EL (cell line): ENCODE measurements around the gene KATNA1.
"Not testable (repeated sequence)": the region's sequence is repeated elsewhere in the genome, so short reads cannot be mapped to it uniquely, and the experiment has no call there.

ENCODE experiments used
- DNase-seq: peaks from one replicate; pipeline ENCODE4 v3.0.0-alpha.2; 2016

Gene KATNA1

DNA sequence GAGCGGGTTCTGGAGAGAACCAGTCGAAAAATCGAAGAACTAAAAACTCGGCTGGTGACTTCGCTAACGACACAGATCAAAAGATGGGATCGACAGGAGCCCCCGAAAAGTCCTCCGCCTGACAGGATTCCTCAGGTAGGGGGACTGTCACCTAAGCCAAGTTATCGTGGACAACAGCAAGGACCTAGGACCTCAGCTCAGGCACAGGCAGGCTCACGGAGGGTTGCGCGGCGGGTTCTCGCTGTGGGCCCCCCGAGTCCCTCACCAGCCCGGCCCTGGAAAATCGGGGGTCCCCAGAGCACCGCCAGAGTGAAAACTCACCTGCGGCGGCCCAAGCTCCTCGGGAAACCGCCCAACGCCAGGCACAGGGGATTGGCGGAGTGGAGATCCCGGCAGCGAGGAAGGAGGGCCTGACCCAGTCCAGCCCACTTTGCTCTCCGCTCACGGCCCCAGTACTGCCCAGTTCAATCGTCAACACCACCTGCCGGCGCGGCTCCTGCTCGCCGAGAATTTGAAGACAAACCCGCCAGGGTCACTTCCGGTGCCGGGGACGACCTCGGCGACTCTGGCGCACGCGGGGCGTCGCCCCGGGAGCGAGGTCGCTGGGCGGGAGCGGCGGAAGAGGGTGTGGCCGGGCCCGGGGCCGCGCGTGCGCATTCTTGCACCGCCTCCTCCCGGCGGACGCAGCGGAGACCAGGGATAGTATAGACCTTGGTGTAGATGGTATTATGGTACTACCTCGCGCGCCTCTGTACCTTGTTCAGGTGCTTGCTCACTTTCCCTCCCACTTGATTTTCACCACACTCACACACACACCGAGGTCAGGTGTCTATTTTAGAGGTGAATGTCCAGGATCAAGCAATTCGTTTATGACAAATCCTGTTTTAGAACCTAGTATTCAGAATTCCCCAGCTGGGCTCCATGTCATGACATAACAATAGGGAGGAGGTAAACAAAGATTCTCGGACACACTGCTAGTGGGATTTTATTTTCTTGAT lies at the start of gene KATNA1:
Gene KATNA1, minus strand, starts transcription at position 567 of the 998 bp plus-strand sequence. CDS start 10,167 bp downstream, outside the sequence.
- DNase-seq, result peak; percentile 87

DNA sequence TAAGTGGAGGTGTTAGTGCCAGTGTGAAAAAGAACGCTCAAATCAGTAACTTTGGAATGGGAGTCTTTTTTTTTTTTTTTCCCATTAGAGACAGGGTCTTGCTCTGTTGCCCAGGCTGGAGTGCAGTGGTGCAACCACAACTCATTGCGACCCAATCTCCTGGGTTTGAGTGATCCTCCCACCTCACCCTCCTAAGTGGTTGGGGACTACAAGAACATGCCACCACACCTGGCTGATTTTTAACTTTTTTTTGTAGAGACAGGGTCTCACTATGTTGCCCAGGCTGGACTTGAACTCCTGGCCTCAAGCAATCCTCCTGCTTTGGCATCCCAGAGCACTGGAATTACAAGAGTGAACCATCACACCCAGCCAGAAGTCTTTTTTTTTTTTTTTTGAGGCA lies 49.7 kb upstream of the KATNA1 start:
- DNase-seq, result no peak

DNA sequence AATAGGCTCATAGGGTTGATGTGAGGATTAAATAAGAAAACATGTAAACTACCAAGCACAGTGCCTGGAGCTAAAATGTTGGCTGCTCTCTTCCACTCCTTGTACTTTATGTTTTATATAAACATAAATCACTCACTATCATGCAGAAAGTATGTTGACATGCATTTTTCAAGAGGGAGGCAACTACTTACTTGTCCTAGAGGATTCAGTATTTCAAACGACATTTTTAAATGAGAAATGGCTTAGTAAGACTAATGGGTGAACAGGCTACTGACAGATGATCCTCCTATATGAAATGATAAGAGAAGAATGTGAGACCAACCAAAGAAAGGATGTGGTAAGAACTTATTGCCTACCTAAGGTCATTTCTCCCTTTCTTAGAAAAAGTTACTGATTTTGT lies 48.4 kb upstream of the KATNA1 start:
- peak; percentile 68 for DNase-seq

DNA sequence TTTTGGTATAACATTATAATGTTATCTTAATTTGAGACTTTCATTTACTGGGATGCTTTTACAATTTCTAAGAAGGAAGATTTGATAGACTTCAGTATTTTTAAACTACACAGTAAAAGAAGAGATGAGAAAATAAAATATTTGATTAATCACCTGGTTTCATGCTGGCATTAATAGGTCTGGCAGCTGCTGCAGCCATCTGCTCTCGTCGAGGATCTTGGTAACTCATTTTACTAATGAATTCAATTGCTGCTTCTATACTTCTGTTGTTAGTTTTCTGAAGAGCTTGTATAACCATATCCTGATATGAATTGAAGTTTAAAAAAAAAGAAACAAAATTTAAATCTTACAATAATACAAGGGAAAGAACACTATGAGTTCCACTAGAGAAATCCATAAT lies 46.4 kb upstream of the KATNA1 start:
- no peak for DNase-seq

DNA sequence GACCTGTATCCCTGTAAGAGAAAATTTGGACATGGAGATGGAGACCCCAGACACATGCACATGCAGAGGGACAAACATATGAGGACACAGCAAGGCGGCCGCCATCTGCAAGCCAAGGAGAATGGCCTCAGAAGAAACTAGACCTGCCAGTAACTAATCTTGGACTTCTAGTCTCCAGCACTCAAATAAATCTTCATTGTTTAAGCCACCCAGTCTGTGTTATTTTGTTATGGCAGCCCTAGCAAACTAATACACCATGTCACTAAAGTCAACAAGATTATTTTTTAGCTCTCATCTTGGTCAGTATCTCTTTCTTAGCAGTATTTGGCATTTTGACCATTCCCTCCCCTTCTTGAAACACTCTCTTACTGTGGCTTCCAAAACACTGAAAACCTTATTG lies 42.7 kb upstream of the KATNA1 start:
- DNase-seq, result no peak

DNA sequence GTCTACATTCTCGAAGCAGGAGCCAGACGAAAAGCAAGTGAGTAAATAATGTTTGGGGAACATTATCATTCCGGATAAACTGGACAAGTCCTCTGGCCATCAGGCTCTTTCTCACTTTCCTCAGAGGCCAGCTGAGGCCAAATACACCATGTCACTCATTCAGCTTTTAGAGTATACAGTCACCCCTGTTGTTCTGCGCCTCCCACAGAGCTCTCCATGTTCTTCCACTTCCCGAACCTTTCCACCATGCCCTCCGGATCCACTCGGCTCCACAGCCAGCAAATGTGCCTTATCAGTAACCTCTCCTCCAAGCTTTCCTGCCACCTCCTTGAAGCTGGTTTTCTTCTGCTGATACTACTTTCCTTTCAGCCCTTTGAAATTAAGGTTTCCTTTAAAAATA lies 37.7 kb upstream of the KATNA1 start:
- DNase-seq, result no peak

DNA sequence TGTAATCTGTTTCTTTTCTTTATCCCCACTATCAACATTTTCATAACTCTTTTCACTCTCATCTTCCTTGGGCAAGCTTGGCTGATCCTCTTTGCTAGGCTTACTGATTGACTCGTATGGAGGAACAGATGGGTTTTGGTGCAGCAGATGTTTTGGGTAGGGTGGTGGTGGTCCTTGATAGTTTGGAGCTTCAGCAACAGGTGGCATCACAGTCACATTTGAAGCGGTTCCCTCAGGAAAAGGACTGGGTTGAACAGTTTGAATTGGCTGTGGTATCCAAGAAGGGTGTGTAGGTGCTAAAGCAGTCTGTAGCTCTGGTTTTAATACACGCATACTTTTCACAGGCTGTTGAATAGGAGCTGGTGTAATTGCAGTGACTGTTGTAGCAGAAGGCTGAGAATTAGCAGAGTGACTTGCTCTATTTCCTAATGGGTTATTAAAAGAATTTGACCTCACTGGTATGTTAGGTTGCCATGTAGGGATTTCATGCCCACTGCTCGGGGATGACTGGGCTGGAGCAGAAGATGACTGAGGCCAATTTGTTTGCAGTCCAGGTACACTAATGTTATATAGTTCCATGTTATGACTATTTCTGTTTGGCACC lies 34.8 kb upstream of the KATNA1 start:
- DNase-seq, result no peak

DNA sequence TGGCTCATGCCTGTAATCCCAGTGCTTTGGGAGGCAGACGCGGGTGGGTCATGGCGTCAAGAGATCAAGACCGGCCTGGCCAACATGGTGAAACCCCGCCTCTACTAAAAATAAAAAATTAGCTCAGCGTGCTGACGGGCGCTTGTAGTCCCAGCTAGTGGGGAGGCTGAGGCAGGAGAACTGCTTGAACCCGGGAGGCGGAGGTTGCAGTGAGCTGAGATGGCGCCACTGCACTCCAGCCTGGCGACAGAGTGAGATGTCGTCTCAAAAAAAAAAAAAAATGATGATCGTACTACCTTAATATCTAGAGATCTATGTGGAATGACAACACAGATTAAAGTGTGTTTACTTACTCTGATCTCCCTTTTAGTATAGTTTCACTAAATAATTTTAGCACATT lies 33.3 kb upstream of the KATNA1 start:
- DNase-seq, result not testable (repeated sequence)

DNA sequence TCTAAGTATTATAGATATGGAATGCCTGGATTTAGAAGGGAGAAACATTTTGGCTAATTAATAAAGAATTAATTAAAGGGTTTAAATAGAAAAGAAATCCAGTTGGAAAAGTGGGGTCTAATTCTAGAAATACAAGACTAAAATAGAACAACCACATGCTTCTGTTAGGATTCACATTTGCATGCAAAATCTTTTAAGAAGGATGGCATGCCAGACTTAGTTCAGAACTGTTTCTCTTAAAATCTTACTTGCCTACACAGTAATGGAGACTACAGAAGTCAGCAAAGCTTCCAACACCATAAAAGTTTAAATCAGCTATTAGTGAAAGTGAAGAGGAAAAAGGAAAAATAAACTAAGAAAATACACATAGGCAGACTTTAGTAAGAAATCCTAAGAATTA lies 32.7 kb upstream of the KATNA1 start:
- DNase-seq, result no peak

DNA sequence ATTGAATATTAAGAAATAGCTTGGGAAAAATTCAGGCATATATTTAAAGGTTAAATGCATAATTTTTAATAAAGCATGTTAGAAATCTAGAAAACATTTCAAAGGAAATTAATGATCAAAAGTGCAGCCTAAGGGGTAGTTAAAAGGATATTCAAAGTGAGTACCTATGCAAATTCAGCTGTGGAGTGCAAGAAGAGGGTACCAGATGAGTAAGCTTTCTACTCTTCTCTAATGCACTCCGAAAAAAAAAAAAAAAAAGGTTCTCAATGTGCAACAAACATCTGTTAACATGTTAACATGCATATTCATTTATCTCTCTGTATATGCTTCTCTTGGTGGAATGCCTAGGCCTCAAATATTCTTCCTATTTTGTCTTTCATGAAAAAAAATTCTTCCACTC lies 32.0 kb upstream of the KATNA1 start:
- no peak for DNase-seq

DNA sequence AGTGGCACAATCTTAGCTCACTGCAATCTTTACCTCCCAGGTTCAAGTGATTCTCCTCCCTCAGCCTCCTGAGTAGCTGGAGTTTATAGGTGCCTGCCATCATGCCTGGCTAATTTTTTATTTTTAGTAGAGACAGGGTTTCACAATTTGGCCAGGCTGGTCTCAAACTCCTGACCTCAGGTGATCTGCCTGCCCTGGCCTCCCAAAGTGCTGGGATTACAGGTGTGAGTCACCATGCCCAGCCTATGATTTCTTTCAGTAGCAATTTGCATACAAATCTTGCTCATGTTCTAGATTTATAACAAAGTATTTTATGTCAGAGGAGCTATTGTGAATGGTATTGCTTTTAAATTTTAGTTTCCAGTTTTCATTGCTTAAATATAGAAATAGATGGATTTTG lies 23.8 kb upstream of the KATNA1 start:
- not testable (repeated sequence) for DNase-seq

DNA sequence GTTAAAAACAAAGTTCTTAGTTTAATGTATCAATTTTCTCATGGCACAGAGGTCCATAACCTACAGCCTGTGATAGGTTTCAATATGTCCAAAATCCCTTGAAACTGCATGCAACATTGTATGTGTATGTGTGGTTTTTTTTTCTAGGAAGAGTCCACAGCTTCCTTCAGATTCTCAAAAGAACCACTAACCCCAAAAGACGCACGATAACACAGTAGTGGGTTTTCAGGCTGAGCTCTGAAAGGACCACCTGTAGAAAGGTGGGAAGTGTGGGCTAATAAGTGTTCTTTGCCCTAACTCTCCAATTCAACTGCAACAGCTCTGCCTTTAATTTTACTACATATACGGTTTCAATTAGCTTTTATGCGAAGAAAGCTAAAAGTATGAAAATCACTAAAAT lies 11.5 kb upstream of the KATNA1 start:
- DNase-seq, result no peak

DNA sequence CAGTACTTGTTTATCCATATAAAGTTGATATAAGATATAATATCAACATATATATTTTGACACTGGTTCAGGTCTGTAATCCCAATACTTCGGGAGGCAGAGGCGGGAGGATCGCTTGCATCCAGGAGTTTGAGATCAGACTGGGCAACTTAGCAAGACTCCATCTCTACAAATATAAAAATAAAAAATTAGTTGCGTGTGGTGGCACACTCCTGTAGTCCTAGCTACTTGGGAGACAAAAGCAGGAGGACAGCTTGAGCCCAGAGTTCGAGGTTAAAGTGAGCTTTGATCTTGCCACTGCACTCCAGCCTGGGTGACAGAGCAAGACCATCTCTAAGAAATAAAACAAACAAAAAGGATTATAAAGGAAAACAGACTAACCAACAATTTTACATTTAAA lies 8.9 kb upstream of the KATNA1 start:
- no peak for DNase-seq

DNA sequence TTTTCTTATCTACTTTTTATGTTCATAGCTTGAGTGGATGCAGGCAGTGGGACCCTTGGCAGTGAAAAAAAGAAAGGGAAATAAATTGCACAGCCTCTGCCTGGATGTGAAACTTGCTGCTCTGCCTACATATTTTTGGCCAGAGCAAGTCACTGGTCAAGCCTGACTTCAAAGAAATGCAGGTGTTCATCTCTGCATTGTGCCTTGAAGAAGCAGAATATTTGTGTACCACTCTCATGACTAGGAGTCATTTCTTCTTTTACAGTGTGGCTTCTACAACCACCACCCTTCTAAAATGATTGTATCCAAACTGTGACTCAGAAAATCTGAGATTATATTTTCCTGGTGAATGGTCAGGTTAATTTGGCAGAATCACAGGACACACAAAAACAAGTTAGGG lies 2.5 kb upstream of the KATNA1 start:
- no peak for DNase-seq

DNA sequence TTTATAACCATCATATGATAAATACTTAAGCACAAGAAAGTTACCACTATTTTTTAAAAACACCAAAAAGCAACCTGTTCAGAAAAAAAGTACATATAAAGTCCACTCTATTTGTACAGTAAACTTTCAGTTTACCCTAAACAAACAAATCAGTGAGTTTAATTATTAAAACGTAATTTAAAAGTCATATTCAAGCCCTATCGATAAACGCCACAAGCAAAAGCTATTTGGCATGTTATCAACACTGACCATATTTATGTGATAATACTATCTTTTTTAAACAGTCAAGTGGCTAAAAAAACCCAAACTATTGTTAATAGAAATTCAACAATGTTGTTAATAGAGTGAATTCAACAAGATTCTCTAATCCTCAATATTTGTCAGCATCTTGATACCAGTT lies 1.9 kb downstream of the KATNA1 start:
- no peak for DNase-seq

DNA sequence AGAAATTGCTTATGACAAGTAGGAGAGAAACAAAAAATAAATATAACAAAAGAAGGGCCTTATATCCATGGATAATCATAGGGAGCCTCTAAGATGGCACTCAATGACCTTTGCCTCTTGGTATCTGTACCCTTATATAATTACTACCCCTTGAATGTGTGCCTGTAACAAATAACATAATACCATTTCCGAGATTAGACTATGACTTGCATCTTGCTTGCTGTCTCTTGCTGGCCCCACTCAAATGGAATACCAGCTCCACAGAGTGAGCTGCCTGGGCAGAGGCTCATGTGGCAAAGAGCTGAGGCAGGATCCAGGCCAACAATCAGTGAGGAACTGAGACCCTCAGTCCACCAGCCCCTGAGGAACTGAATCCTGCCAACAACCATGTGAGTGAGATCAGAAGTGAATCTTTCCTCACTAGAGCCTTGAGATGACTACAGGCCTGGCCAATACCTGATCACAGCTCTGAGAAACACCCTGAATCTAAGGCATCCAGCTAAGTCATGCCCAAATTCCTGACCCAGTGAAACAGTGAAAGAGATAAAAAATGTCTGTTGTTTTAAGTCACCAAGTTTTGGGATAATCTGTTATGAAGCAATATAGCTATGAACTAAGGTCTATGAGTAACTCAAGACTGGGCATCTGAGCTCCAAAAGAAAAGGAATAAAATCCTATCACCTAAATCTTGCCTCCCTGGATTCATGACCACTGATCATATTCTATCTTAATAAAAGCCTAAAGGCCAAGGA lies 5.5 kb downstream of the KATNA1 start:
- DNase-seq, result peak; percentile 48

DNA sequence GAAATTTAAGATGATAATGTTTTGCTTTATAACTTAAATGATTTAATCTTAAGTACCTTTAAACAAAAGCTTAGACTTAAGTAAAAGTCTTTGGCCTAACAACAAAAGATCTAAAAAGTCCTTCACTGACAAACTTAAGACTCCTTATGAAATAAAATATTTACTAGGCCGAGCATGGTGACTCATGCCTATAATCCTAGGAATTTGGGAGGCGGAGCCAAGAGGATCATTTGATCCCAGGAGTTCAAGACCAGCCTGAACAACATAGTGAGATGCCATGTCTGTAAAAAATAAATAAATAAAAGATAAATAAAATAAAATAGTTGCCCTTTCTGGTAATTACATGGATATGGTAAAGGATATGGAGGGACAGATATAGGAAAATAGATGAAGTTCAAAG lies 12.4 kb downstream of the KATNA1 start:
- DNase-seq, result peak; percentile 78

DNA sequence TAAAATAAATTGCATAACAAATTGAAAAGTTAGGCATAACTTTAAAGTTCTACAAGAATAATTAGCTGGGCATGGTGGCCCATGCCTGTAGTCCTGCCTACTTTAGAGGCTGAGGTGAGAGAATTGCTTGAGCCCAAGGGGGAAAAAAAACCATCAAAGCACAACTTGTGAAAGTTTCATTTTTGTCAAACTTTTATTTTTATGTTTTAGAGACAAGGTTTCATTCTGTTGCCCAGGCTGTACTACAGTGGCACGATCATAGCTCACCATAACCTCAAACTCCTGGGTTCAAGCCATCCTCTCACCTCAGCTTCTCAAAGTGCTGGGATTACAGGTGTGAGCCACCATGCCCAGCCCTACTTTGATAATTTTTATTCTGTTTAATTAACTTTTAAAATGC lies 14.2 kb downstream of the KATNA1 start:
- DNase-seq, result no peak

DNA sequence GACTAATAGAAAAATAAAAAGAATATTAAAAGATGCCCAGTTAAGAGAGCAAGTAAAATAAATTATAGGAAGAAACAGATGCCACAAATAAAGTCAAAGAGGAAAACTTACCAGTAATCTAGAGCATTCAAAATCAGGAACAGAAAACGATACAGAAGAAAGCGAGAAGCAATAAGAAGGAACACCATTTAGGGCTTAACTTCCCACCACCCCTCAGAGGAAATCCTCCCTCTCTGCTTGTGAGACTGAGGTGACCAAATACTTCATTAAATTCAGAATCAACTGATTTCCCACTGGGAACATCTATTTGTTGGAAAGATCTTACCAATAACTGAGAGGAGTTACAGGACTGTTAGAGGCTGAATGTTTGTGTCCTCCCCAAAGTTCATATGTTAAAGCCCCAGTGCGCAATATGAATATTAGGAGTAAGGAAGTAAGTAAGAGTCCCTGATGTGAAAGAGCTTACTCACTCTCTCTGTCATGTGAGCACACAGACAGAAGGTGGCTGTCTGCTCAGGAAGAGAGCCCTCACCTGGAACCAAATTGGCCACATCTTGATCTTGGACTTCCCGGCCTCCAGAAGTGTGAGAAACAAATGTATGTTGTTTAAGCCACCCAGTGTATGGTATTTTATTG lies 19.5 kb downstream of the KATNA1 start:
- no peak for DNase-seq

DNA sequence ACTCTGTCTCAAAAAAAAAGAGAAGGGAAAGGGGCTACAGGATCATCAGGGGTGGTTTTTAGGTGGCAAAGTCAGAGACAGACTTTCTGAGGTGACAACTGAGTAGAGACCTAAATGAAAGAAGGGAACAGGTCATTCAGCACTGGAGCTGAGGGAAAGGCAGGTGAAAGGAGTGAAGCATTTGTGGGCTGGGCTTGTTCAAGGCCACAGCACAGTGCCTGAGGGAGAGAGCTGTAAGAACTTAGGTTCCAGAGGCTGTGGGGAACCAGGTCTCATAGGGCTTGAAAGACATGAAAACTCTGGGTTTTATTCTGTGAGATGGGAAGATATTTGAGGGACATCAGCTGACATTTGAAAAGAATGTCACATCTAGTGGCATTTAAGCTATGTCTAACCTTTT lies 20.8 kb downstream of the KATNA1 start:
- no peak for DNase-seq

DNA sequence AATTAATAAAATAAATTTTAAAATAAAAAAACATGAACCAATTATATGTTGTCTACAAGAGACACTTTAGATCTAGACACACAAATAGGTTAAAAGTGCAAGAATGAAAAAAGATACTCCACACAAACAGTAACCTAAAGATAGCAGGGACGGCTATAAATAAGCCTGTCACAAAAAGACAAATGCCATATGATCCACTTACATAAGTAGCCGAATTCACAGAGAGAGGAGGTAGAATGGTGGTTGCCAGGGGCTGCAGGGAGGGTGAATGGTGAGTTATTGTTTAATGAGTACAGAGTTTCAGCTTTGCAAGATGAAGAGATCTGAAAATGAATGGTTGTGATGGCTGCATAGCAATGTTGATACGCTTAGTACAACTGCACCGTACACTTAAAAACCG lies 32.7 kb downstream of the KATNA1 start:
- DNase-seq, result no peak

DNA sequence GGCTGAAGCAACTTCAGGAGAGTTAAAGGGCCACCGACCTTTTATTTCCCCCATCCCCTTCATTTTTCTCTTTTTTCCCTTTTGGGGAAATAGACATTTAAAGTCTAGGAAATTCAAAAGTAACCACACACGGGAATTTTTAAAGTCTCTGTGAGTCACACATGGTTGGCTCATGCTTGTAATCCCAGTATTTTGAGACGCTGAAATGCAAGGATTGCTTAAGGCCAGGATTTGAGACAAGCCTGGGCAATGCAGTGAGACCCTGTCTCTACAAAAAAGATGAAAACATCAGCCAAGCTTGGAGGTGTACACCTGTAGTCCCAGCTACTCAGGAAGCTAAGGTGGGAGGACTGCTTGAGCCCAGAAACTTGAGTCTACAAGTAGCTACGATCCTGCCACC lies 34.2 kb downstream of the KATNA1 start:
- peak; percentile 13 for DNase-seq

DNA sequence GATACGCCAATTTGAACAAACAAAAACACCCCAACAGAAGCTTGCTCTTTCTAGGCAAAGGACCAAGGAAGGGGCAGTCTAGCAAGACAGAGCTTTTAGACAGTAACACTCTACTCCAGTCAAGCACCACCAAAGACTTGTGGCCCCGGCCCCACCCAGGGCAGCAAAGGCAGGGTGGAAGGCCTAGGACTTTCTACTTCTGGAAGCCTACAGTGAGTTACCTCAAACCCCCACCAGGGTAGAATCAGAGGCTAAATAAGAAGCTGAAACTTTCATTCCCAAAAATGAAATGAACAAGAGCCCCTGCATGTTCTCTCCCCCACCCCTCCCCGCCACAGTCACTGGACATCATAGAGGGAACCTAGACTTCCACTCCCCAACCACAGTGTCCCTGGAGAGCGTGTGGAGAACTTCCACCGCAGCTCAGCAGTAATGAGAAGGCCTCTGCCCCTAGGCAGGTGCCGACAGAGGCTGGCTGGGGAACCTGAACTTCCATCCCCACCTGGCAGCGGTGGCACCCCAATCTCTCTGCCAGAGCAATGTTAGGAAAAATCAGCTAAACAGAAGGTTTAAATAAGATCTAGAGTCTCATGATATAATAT lies 40.0 kb downstream of the KATNA1 start:
- DNase-seq, result no peak
